ENCODE measurements around the gene GAD1. TPM values are rescaled to one million over a fixed set of nuclear protein-coding genes. Genes with fewer than 3 reads are reported as not detected.

Gene GAD1
- total RNA-seq, 1 experiment from 2014 or later = 2.5 TPM

DNA sequence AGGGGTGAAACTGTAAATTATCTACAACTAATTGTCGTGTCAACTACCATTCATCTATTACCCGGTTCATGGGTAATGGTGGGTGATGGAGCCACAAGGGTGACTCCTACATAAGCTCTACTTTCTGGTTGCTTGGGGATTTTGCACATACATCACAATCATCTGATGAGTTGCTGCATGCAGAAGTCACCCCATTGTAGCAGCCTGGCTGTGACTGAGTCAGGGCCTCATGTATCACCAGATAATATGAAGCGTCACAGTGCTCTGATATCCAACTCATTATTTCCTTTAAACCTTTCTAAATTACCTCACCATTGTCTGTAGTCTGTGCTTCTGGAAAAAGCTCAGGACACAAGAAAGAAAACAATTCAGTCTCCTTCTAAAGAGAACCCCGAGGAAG lies 79.9 kb downstream of the GAD1 start:
- DNase-seq (ENCODE audit: low spot score) (no peak), ATAC-seq (no peak)
- H3K27me3 Mint-ChIP-seq (ENCODE audit: low read depth) = no peaks in the 10 kb centered on the region
- 0 out of 2 replicates have a peak, but pooled peaks cover 4% of the 10 kb centered on the region for H3K9me3 Mint-ChIP-seq
- ChIA-PET CTCF (interaction anchor here (1.7 to 4.0 kb wide), 2 partner anchors 24 to 52 kb away, joined by 4 to 16 read pairs; no protein-coding TSS in a partner anchor), POLR2A (no interaction called here)
- H3K36me3 Mint-ChIP-seq = no peaks in the 10 kb centered on the region
- peaks cover 3% of the 10 kb centered on the region; the same call in 1 of the 2 replicates for H3K4me1 Mint-ChIP-seq
- TF ChIP-seq, protein P1, sequence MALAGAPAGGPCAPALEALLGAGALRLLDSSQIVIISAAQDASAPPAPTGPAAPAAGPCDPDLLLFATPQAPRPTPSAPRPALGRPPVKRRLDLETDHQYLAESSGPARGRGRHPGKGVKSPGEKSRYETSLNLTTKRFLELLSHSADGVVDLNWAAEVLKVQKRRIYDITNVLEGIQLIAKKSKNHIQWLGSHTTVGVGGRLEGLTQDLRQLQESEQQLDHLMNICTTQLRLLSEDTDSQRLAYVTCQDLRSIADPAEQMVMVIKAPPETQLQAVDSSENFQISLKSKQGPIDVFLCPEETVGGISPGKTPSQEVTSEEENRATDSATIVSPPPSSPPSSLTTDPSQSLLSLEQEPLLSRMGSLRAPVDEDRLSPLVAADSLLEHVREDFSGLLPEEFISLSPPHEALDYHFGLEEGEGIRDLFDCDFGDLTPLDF (CRISPR knock-in tag; IDR thresholded peaks at IDR 0.05) = no peak
- no peak for TF ChIP-seq ZNF423 (CRISPR knock-in tag; IDR thresholded peaks at IDR 0.05)
- TF ChIP-seq, protein P2, sequence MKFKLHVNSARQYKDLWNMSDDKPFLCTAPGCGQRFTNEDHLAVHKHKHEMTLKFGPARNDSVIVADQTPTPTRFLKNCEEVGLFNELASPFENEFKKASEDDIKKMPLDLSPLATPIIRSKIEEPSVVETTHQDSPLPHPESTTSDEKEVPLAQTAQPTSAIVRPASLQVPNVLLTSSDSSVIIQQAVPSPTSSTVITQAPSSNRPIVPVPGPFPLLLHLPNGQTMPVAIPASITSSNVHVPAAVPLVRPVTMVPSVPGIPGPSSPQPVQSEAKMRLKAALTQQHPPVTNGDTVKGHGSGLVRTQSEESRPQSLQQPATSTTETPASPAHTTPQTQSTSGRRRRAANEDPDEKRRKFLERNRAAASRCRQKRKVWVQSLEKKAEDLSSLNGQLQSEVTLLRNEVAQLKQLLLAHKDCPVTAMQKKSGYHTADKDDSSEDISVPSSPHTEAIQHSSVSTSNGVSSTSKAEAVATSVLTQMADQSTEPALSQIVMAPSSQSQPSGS (CRISPR knock-in tag; IDR thresholded peaks at IDR 0.05; ENCODE audit: borderline replicate concordance, low read depth) = no peak
- TF ChIP-seq OVOL2 (CRISPR knock-in tag; IDR thresholded peaks at IDR 0.05; ENCODE audit: borderline replicate concordance) = no peak
- no peak for TF ChIP-seq NR3C1 (CRISPR knock-in tag; conservative IDR thresholded peaks at IDR 0.05; ENCODE audit: low read depth)
- TF ChIP-seq, protein P3, sequence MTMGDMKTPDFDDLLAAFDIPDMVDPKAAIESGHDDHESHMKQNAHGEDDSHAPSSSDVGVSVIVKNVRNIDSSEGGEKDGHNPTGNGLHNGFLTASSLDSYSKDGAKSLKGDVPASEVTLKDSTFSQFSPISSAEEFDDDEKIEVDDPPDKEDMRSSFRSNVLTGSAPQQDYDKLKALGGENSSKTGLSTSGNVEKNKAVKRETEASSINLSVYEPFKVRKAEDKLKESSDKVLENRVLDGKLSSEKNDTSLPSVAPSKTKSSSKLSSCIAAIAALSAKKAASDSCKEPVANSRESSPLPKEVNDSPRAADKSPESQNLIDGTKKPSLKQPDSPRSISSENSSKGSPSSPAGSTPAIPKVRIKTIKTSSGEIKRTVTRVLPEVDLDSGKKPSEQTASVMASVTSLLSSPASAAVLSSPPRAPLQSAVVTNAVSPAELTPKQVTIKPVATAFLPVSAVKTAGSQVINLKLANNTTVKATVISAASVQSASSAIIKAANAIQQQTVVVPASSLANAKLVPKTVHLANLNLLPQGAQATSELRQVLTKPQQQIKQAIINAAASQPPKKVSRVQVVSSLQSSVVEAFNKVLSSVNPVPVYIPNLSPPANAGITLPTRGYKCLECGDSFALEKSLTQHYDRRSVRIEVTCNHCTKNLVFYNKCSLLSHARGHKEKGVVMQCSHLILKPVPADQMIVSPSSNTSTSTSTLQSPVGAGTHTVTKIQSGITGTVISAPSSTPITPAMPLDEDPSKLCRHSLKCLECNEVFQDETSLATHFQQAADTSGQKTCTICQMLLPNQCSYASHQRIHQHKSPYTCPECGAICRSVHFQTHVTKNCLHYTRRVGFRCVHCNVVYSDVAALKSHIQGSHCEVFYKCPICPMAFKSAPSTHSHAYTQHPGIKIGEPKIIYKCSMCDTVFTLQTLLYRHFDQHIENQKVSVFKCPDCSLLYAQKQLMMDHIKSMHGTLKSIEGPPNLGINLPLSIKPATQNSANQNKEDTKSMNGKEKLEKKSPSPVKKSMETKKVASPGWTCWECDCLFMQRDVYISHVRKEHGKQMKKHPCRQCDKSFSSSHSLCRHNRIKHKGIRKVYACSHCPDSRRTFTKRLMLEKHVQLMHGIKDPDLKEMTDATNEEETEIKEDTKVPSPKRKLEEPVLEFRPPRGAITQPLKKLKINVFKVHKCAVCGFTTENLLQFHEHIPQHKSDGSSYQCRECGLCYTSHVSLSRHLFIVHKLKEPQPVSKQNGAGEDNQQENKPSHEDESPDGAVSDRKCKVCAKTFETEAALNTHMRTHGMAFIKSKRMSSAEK (CRISPR knock-in tag; IDR thresholded peaks at IDR 0.05; ENCODE audit: borderline replicate concordance) = no peak
- TF ChIP-seq, protein P4, sequence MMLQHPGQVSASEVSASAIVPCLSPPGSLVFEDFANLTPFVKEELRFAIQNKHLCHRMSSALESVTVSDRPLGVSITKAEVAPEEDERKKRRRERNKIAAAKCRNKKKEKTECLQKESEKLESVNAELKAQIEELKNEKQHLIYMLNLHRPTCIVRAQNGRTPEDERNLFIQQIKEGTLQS (CRISPR knock-in tag; conservative IDR thresholded peaks at IDR 0.05) = no peak
- no peak for TF ChIP-seq FOXP1 (CRISPR knock-in tag; IDR thresholded peaks at IDR 0.05; ENCODE audit: borderline replicate concordance)
- no peak overlapping the region for H3K27ac Mint-ChIP-seq
- no peak overlapping the region for H3K4me3 Mint-ChIP-seq

DNA sequence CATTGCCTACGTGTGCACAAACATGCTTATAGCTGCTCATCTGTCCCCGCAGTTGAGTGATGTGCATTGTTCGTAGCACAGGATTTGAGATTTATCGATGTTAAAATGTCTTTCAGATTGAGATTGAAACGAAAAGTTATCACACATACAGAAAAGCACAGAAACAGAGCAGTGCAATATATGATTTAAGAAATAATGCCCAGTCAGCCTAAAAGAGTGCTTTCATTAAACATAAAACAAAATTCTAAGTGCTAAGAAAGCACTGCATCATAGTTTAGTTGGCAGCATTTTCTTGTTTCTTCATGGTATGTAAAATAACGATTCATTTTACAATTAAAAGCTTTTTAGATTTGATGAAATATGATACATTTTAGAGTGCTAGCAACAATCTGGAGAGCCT lies 80.4 kb downstream of the GAD1 start:
- no peak overlapping the region for H3K27ac Mint-ChIP-seq
- 0 out of 2 replicates have a peak, but pooled peaks cover 4% of the 10 kb centered on the region for H3K9me3 Mint-ChIP-seq
- H3K4me1 Mint-ChIP-seq = peaks cover 2% of the 10 kb centered on the region; the same call in 1 of the 2 replicates
- CTCF ChIA-PET = interaction anchor here (1.7 to 4.0 kb wide), 2 partner anchors 24 to 52 kb away, joined by 4 to 16 read pairs; no protein-coding TSS in a partner anchor
- ATAC-seq (no peak), DNase-seq (ENCODE audit: low spot score) (no peak)
- no peaks in the 10 kb centered on the region for H3K27me3 Mint-ChIP-seq (ENCODE audit: low read depth)
- POLR2A ChIA-PET = no interaction called here
- H3K36me3 Mint-ChIP-seq = no peaks in the 10 kb centered on the region
- H3K4me3 Mint-ChIP-seq = no peak overlapping the region
- TF ChIP-seq TCF7 (CRISPR knock-in tag; IDR thresholded peaks at IDR 0.05; ENCODE audit: low read depth) (no peak), ZNF317 (CRISPR knock-in tag; IDR thresholded peaks at IDR 0.05; ENCODE audit: borderline replicate concordance, low read depth) (no peak), JUN (CRISPR knock-in tag; IDR thresholded peaks at IDR 0.05) (no peak), FOXP1 (CRISPR knock-in tag; IDR thresholded peaks at IDR 0.05; ENCODE audit: borderline replicate concordance) (no peak), TP53 (CRISPR knock-in tag; IDR thresholded peaks at IDR 0.05) (no peak)
- TF ChIP-seq, protein P5, sequence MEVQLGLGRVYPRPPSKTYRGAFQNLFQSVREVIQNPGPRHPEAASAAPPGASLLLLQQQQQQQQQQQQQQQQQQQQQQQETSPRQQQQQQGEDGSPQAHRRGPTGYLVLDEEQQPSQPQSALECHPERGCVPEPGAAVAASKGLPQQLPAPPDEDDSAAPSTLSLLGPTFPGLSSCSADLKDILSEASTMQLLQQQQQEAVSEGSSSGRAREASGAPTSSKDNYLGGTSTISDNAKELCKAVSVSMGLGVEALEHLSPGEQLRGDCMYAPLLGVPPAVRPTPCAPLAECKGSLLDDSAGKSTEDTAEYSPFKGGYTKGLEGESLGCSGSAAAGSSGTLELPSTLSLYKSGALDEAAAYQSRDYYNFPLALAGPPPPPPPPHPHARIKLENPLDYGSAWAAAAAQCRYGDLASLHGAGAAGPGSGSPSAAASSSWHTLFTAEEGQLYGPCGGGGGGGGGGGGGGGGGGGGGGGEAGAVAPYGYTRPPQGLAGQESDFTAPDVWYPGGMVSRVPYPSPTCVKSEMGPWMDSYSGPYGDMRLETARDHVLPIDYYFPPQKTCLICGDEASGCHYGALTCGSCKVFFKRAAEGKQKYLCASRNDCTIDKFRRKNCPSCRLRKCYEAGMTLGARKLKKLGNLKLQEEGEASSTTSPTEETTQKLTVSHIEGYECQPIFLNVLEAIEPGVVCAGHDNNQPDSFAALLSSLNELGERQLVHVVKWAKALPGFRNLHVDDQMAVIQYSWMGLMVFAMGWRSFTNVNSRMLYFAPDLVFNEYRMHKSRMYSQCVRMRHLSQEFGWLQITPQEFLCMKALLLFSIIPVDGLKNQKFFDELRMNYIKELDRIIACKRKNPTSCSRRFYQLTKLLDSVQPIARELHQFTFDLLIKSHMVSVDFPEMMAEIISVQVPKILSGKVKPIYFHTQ (CRISPR knock-in tag; IDR thresholded peaks at IDR 0.05) = no peak
- TF ChIP-seq, protein P6, sequence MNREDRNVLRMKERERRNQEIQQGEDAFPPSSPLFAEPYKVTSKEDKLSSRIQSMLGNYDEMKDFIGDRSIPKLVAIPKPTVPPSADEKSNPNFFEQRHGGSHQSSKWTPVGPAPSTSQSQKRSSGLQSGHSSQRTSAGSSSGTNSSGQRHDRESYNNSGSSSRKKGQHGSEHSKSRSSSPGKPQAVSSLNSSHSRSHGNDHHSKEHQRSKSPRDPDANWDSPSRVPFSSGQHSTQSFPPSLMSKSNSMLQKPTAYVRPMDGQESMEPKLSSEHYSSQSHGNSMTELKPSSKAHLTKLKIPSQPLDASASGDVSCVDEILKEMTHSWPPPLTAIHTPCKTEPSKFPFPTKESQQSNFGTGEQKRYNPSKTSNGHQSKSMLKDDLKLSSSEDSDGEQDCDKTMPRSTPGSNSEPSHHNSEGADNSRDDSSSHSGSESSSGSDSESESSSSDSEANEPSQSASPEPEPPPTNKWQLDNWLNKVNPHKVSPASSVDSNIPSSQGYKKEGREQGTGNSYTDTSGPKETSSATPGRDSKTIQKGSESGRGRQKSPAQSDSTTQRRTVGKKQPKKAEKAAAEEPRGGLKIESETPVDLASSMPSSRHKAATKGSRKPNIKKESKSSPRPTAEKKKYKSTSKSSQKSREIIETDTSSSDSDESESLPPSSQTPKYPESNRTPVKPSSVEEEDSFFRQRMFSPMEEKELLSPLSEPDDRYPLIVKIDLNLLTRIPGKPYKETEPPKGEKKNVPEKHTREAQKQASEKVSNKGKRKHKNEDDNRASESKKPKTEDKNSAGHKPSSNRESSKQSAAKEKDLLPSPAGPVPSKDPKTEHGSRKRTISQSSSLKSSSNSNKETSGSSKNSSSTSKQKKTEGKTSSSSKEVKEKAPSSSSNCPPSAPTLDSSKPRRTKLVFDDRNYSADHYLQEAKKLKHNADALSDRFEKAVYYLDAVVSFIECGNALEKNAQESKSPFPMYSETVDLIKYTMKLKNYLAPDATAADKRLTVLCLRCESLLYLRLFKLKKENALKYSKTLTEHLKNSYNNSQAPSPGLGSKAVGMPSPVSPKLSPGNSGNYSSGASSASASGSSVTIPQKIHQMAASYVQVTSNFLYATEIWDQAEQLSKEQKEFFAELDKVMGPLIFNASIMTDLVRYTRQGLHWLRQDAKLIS (CRISPR knock-in tag; IDR thresholded peaks at IDR 0.05; ENCODE audit: borderline replicate concordance) = no peak
- TF ChIP-seq, protein P7, sequence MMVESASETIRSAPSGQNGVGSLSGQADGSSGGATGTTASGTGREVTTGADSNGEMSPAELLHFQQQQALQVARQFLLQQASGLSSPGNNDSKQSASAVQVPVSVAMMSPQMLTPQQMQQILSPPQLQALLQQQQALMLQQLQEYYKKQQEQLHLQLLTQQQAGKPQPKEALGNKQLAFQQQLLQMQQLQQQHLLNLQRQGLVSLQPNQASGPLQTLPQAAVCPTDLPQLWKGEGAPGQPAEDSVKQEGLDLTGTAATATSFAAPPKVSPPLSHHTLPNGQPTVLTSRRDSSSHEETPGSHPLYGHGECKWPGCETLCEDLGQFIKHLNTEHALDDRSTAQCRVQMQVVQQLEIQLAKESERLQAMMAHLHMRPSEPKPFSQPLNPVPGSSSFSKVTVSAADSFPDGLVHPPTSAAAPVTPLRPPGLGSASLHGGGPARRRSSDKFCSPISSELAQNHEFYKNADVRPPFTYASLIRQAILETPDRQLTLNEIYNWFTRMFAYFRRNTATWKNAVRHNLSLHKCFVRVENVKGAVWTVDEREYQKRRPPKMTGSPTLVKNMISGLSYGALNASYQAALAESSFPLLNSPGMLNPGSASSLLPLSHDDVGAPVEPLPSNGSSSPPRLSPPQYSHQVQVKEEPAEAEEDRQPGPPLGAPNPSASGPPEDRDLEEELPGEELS (CRISPR knock-in tag; IDR thresholded peaks at IDR 0.05) = no peak
- TF ChIP-seq, protein P8, sequence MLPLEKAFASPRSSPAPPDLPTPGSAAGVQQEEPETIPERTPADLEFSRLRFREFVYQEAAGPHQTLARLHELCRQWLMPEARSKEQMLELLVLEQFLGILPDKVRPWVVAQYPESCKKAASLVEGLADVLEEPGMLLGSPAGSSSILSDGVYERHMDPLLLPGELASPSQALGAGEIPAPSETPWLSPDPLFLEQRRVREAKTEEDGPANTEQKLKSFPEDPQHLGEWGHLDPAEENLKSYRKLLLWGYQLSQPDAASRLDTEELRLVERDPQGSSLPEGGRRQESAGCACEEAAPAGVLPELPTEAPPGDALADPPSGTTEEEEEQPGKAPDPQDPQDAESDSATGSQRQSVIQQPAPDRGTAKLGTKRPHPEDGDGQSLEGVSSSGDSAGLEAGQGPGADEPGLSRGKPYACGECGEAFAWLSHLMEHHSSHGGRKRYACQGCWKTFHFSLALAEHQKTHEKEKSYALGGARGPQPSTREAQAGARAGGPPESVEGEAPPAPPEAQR (CRISPR knock-in tag; IDR thresholded peaks at IDR 0.05) = no peak

All from WTC11 (cell line).